GM21515 (cell line): ENCODE measurements around the gene ALPL.
"Not testable (repeated sequence)": the region's sequence is repeated elsewhere in the genome, so short reads cannot be mapped to it uniquely, and the experiment has no call there.

ENCODE experiments used
- ATAC-seq: cut with Tn5 transposase; IDR thresholded peaks from one replicate; pipeline ENCODE4 v1.9.1; 2021; ENCODE audit not compliant: unreplicated experiment

The ALPL gene

DNA sequence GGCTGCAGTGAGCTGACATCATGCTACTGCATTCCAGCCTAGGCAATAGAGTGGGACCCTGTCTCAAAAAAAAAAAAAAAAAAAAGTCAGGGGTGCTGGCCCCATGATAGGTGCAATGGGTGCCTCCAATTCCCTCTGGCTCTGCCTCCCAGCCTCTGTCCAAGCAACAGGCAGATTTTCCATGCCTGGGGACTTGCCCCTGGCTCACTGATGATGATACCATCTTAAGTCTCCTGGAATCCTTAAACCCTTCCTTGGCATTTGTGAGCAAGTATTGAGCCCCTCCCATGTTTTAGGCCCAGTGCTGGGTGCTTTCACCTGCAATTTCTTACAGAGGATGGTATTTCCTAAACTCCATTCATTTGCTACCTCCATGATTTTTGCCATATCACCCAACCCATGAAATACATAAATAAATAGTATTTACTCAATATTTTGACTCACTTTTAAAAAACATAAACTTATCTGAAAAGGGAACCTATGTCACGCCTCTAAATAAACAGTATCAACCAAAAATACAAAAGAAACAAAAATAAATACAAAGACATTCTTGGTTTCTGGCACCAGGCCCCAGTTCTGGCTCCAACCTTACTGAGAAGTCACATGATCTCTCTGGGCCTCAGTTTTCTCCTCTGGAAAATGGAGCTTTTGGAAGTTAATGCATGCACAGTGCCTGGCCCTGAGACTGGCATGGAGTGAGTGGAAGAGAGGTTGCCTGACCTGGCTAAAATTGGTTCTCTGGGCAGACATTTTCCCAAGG, 1.5 kb upstream of the ALPL start:
- no peak for ATAC-seq

DNA sequence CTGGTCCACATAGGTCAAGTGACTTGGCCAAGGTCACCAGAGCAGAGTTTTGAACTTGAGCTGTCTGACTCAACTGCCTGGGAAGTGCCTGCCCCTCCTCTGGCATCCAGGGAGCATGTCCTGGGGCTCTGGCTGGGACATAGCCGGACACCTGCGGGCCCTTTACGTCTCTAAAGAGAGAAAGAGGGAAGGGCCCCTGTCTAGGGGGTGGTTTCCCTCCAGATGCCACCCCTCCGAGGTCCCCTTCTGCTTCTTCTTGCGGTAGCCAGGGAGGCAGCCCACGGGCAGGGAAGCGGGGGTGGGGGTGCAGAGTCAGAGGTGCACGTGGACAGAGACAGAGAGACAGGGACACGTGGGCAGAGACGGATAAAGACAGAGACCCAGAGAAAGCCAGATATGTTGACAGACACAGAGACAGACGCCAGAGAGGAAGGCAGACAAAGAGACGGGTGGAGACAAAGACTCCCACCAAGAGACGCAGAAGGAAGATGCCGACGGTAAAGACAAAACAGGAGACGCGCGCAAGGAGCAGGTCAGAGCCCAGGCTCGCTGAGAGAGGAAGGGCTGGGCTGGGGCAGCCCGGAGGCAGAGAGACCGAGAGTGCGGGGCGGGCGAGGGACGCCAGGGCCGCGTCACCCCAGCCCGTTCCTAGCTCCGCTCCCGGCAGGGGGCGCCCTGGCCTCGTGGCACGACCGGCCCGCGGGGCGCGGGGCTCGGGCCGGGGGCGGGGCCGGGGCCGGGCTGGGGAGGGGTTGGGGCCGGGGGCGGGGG, 458 bp upstream of the ALPL start:
- ATAC-seq = no peak

DNA sequence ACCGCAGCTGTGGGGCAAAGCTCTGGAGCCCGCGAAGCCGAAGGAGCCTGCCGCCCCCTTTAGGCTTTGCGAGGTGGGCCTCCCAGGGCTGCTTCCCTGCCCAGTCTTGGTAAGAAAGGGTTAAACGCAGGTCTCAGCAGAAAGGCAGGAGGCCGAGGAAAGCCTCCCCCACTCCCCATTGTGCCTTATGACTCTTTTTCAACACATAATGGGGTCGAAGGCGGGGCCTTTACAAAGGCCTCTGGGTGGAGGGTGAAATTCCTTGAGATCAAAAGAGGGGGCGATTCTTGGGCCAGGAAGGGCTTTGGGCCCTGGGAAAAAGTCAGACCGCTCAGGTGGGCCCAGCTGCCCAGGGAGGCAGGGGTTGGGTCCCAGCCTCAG, 880 bp downstream of the ALPL start:
- no peak for ATAC-seq

DNA sequence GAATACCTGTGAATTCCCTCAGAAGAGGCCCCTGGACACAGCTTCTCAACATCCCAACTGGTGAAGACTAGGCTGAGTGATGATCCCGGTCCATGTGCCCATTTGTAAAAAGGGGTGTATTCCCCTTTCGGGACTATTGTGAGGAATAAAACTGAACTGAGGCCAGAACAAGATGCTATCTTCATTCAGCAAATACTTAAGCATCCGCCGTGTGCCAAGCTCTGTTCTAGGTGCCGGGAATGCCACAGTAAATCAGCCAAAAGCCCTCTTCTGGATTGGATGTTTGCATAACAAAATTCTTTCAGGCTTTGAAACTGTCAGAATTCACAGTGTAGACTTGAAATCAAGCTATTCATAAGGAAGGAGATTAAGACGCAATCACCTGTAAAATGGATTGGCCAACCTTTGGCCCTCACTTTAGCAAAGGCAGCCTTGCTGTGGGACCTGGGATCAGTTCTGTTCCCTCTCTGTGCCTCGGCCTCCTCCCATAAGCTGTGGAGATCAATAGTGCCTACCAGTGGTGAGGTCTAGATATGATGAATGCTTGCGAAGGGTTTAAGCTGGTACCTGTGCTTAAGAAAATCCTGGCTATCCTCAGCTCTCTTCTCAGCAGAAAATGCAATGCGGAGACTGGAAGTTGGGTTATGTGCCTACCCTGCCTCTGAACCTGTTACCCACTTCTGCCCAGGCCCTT, 1.8 kb downstream of the ALPL start:
- ATAC-seq = no peak

DNA sequence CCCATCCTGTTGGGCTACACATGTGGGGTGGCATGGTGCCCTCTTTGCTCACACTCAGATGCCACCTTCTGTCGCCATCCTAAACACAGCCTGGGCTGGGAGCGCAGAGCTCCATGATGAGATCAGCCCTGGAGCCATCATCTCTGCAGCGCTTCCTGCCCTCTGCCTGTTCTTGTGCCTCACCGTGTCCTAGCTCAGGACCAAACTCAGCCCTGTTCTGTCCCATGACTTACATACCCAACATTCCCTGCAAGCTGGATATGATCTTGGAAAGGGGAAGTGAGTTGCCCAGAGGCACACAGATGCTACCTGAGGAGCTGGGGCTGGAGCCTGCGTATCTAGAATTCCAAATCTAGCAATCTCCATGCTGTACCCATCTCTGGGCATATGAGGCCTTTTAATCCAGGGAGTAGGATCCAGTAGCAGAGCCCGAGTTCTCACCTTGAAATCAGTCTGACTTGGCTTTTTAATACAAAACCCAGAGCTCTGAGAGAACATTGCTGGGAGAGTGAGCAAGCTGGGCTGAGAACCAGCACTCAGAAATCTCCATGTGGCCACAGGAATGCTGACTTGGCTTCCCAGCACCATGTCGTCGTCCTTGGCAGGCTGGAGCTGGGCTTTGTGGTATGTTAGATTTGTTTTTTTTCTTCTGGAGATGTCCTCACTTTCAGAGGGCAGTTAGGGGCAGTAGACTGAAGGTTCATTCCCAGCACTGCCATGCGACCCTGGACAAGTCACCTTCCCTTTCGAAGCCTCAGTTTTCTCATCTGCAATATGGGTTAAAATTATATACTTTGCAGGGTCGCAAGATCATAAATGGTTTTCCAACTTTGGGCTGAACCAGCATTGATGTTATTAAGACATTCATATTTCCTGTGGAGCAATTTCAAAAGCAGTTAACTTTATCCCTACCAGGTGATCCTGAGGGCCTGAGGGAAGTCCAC, 2.6 kb downstream of the ALPL start:
- ATAC-seq = no peak

DNA sequence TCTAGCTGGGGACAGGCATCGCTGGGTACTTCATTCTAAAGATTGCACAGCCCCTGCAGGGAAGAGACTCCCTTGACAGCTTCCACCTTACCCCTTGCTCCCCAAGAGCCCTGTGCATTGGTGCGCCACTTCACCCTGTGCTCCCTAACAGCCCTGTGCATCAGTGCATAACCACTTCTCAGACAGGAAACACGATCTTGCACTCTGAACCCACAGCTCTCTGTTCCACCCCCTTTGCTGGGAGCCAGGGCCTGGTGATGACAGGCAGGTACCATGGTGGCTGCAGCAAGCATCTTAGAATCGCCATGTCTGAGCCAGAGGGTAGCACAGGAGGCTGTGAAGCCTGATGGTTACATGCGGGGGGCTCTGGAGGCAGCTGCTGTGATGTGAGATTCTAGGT, 5.0 kb downstream of the ALPL start:
- no peak for ATAC-seq

DNA sequence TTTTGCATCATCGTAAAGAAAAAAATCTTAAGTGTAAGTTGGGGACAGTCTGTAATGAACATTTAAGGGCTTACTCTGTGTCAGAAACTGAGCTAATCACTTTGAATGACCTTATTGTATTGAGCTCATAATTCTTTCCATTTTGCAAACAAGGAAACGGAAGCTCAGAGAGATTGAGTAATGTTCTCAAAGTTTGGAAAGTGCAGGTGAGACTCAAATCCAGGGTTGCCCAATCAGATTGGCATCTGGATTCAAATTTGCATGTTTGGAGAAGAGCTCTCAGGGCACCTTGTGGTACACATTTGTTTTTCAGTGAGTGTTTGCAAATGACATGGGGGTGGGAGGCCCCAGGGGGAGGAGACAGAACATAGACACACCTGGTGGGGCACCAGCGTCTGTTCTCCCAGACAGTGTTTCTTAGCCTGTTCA, 8.0 kb downstream of the ALPL start:
- ATAC-seq = no peak

DNA sequence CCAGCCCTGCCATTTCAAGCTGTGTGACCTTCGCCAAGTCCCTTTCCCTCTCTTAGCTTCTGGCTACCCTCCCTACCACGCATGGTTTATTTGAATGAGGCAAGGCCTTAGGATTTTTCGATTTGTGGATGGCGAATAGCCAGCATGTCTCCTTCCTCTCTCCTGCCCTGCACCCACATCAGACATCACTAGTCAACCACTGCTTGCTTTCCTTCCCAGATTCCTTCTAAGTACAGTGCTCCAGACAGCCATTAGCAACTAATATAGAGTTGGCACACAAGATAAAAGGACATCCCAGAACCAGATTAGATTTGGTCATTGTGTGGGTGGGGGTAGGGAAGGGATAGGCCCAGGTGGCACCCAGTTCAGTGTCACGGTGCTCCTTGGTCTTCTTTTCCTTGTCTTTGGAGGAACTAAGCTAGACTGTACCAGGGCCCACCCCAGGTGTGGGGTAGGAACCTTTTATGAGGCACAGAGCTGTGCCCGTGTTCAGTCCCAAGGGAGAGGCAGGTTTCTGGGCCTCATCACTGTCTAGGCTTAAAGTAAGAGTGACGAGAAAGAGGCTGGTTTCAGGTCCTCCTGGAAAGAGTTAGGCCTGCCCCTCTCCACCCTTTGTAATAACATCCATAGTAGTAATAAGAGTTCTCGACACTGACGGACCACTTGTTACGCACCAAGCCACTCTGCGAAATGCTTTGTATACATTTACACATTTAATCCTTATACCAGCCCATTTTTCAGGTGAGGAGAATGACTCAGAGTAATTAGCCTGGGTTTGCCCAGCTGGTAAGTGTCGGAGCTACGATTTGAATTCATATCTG, 8.6 kb downstream of the ALPL start:
- ATAC-seq = no peak

DNA sequence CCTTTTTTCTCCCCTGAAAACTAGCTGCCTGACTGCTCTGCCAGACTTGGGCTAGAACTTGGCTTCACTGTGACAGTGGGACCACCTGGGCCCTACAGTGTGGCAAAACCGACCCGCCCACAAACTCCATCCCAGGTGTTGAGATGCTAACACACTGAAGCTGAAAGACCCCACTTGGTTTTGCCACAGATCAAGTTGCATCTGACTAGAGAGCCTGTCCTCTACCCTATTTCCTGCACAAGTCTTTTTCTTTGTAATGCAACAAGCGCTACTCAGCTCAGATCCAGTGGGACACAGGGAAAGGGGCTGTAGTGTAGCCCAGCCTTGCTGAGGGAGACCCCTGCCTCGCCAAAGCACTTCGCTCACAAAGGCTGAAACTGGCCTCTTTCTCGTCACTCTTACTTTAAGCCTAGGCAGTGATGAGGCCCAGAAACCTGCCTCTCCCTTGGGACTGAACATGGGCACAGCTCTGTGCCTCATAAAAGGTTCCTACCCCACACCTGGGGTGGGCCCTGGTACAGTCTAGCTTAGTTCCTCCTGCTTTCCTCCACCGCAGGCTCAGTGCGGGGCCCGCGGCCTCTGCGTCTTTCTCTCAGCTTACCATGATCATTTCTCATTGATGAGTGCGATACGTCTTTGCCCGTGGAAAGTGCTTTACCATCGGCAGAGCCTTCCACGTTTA, 9.7 kb downstream of the ALPL start:
- ATAC-seq = no peak

DNA sequence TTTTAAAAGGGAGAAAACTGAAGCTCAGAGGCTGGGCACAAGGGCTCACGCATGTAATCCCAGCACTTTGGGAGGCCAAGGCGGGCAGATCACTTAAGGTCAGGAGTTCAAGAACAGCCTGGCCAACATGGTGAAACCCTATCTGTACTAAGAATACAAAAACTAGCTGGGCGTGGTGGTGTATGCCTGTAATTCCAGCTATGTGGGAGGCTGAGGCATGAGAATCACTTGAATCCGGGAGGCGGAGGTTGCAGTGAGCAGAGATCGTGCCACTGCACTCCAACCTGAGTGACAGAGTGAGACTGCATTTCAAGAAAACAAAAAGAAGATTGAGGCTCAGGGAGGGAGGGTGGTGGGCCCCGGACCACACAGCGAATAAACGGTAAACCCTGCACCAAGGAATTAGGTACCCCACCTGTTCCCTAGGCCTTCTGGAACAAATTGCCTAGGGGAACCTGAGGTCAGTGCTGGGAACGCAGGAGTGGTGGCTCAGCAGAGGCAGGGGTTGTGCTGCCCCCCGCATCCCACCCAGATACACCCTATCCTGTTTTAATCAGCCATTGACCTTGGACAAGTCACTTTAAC, 10.4 kb downstream of the ALPL start:
- not testable (repeated sequence) for ATAC-seq

DNA sequence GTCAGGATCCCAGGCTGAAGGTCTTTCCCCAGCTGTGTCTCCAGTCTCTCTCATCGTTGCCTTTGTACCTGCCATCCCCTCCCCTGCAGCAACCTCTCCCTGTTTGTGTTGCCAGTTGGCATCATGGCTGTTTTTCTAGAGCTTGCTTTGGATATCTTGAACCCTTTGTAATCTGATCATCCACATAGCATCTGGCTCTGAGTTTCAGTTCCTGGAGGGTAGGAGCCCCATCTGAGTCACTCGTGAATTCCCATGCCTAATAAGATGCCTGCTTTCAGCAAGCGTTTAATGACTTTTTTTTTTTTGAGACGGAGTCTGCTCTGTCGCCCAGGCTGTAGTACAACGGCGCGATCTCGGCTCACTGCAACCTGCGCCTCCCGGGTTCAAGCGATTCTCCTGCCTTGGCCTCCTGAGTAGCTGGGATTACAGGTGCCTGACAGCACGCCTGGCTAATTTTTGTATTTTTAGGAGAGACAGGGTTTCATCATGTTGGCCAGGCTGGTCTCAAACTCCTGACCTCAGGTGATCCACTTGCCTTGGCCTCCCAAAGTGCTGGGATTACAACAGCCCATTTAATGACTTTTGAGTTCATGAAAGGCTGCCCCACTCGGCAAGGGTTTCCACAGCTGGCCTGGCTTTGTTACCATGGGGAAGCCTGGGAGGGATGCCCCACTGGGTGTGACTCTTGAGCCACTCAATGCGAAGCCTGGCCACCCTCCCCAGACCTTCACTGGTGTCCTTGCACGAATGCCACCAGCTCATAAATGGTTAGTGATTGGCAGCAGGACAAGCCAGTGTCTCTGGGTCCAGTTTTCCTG, 11.9 kb downstream of the ALPL start:
- no peak for ATAC-seq

DNA sequence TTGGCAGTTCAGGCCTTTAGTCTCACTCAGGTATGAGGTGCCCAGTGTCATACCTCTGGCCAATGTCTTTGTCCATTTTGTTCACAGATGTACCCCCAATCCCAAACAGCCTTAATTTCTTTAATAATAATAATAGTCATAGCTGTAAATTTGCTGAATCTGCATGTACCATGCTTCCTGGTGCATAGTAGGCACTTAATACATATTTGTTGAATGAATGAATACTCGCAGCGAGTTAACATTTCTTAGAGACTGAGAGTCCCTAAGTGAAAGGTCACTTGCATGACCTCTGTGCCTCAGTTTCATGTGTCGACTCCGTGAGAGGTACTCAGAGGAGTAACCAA, 12.5 kb downstream of the ALPL start:
- no peak for ATAC-seq

DNA sequence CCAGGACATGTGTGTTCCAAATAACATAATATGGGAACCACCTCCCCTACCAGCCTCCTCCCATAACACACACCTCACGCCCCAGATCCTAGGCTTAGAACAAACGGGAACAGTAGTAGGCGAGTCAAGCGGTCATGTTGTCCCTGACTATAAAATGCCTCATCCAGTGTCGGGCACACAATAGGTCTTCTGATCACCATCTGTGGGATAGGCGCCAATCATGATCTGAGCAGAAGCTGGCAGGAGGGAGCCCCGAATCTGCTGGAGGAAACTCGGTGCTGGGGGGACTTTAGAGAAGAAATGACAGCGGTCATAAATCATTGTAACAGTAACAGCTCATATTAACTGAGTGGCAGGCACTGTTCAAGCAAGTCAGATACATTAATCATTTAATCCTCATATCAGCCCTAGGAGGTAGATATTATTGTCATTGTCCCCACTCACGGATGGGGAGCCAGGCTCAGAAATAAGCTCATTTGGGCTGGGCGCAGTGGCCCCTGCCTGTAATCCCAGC, 13.4 kb downstream of the ALPL start:
- no peak for ATAC-seq

DNA sequence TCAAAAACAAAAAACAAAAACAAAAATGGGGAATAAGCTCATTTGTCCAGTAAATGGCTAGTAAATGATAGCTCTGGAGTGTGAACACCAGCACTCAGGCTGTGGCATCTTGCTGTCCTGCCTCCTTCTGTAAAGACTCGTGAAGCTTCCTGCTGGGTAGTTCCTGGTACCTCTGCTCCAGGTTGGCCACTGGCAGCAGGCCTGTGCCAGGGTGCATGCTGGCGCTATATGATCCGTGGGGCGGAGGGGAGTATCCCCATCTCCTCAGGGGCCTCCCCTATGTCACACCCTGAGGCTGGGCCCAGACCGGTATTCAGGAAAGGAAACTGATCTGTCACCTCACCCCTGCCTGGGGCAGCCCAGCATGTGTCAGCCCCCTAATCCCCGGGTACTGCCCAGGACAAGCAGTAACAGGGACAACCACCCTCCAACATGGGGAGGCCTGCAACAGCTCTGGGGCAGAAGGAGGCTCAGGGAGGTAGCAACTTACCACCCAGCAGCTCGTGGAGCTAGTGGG, 14.1 kb downstream of the ALPL start:
- ATAC-seq = no peak

DNA sequence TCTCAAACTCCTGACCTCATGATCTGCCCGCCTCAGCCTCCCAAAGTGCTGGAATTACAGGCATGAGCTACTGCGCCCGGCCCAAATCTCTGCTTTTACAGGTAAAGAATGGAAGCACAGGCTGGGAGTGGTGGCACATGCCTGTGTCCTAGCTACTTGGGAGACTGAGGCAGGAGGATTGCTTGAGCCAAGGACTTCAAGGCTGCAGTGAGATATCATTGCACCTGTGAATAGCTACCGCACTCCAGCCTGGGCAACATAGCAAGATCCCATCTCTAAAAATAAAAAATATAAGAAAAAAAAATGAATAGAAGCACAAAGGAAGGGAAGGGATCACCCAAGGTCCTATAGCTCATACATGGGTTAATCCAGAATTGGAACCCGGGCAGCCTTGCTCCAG, 15.0 kb downstream of the ALPL start:
- no peak for ATAC-seq

DNA sequence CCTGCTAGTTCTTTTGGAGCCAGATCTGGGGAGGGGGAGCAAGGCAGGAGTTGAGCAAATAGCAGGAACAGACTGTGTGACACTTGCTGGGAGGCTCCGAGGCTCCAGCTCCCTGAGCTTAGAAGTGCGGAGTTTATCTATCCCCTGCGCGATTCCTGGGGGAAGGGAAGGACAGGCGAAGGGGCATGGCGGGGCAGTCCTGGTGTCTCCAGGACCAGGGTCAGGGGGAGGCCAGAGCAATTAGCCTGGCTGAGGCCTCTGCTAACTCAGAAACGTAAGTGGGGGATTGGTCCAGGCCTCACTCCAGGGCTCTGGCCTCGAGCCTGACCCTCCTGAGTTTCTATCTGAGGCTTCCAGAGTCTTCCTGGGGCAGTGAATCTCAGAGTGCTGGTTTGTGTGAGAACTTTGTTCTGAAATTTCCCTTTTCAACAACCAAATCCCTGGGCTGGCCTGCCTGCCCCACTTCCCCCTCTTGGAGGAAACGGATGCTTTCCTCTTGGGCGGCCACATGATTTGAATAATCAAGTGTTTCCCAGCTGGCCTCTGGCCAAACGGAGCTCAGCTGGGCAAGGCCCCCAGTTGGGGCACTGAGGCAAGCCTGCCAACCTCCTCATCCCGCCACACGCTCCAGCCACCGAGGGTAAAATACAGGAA, 15.6 kb downstream of the ALPL start:
- ATAC-seq = no peak

DNA sequence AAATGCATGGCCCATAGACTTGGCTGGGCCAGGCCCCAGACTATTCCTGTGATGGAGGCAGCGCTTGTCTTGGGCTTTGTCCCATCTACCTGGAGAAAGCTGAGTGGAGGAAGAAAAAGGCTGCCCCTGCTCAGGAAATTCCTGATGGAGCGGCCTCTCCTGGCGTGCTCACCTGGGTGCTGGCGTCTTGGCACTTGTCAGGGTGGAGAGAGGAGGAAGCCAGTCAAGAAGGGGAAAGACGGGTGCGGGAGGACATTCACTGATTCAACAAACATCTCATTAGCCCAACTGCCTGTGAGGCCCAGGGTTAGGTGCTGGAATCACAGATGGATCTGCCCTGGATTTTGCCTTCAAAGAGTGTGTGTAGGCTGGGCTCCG, 16.1 kb downstream of the ALPL start:
- no peak for ATAC-seq
